Measurements from ENCODE around the gene CHST9.

DNA sequence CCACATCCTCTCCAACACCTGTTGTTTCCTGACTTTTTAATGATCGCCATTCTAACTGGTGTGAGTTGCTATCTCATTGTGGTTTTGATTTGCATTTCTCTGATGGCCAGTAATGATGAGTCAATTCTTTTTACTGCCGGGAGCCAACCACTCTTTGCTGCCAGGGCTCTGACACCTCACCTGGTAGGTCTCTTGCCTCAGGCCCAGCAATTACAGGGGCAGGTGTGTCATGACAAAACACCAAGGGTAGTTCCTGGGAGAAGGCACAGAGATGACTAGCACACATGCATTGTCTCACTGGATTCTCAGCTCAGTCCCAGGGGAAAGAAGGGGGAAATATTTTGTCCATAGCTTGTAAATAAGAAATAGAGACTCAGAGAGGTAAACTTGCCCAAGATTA is 122.3 kb downstream of the CHST9 start:
- TF ChIP-seq, protein P1, sequence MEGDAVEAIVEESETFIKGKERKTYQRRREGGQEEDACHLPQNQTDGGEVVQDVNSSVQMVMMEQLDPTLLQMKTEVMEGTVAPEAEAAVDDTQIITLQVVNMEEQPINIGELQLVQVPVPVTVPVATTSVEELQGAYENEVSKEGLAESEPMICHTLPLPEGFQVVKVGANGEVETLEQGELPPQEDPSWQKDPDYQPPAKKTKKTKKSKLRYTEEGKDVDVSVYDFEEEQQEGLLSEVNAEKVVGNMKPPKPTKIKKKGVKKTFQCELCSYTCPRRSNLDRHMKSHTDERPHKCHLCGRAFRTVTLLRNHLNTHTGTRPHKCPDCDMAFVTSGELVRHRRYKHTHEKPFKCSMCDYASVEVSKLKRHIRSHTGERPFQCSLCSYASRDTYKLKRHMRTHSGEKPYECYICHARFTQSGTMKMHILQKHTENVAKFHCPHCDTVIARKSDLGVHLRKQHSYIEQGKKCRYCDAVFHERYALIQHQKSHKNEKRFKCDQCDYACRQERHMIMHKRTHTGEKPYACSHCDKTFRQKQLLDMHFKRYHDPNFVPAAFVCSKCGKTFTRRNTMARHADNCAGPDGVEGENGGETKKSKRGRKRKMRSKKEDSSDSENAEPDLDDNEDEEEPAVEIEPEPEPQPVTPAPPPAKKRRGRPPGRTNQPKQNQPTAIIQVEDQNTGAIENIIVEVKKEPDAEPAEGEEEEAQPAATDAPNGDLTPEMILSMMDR (IDR thresholded peaks at IDR 0.05; ENCODE audit: low read depth, low read length, poor library complexity, severe bottlenecking), result no peak
- no peak for TF ChIP-seq EZH2phosphoT487 (IDR thresholded peaks at IDR 0.05; ENCODE audit: borderline replicate concordance, low read length)

Data from DOHH2 (cell line).